ENCODE results near the gene CD86.

DNA sequence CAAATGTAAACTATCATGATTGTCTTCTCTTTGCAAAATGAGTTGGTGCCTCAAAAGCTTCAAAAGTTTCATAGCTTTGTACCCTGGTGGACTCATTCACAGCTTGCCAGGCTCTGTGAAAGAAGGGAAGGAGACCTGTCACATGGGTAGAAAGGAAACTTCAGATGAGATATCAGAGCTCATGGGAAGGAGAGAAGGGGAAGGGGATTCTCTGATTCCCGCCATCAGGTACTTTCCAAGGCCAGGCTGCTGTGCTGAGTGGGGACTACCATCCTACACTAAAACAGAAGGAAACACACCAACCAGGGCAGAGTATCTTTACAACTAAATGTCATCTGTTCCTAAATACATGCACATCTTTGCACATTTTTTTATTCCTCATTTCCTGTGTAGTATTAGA lies 42.3 kb upstream of the CD86 start:
- TF ChIP-seq, protein P1, sequence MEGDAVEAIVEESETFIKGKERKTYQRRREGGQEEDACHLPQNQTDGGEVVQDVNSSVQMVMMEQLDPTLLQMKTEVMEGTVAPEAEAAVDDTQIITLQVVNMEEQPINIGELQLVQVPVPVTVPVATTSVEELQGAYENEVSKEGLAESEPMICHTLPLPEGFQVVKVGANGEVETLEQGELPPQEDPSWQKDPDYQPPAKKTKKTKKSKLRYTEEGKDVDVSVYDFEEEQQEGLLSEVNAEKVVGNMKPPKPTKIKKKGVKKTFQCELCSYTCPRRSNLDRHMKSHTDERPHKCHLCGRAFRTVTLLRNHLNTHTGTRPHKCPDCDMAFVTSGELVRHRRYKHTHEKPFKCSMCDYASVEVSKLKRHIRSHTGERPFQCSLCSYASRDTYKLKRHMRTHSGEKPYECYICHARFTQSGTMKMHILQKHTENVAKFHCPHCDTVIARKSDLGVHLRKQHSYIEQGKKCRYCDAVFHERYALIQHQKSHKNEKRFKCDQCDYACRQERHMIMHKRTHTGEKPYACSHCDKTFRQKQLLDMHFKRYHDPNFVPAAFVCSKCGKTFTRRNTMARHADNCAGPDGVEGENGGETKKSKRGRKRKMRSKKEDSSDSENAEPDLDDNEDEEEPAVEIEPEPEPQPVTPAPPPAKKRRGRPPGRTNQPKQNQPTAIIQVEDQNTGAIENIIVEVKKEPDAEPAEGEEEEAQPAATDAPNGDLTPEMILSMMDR (IDR thresholded peaks at IDR 0.05): no peak
- no peak for TF ChIP-seq POLR2A (IDR thresholded peaks at IDR 0.05)

Data from thyroid gland (tissue), 4 donors.